H1 (cell line): ENCODE data around the gene CDH2. TPM values are rescaled to one million over a fixed set of nuclear protein-coding genes. Genes with fewer than 3 reads are reported as not detected.

Source experiments
- CHD1 ChIP-seq: IDR thresholded peaks from 2 replicates; pipeline ENCODE4 v1.6.1; 2012; ENCODE audit warnings: low read depth, low read length, improper control_type of control experiment
- CHD2 ChIP-seq: IDR thresholded peaks from 2 replicates; pipeline ENCODE4 v1.6.1; 2012; ENCODE audit warnings: low read length, improper control_type of control experiment
- CREB1 ChIP-seq: IDR thresholded peaks from 2 replicates; pipeline ENCODE4 v1.6.1; 2012; ENCODE audit warnings: inconsistent platforms
- GTF2F1 ChIP-seq: IDR thresholded peaks from 2 replicates; pipeline ENCODE4 v1.6.1; 2012; ENCODE audit warnings: low read depth, low read length, improper control_type of control experiment, borderline replicate concordance
- JUND ChIP-seq: IDR thresholded peaks from 2 replicates; pipeline ENCODE4 v1.6.1; 2011; ENCODE audit warnings: mild to moderate bottlenecking, improper control_type of control experiment, low read length
- KDM5A ChIP-seq: fragments of 200-600 bp; IDR thresholded peaks from 2 replicates; pipeline ENCODE4 v1.7.1; 2012; ENCODE audit warnings: mild to moderate bottlenecking, low read length, inconsistent platforms, mixed read lengths
- NANOG ChIP-seq: IDR thresholded peaks from 2 replicates; pipeline ENCODE4 v1.6.1; 2011; ENCODE audit warnings: low read length, low read depth, mild to moderate bottlenecking, inconsistent platforms; ENCODE audit not compliant: insufficient read depth, poor library complexity, severe bottlenecking
- NRF1 ChIP-seq: IDR thresholded peaks from 2 replicates; pipeline ENCODE4 v1.6.1; 2011; ENCODE audit warnings: mild to moderate bottlenecking, low read depth, low read length, improper control_type of control experiment
- POU5F1 ChIP-seq: IDR thresholded peaks from 2 replicates; pipeline ENCODE4 v1.6.1; 2011; ENCODE audit warnings: low read depth, mild to moderate bottlenecking, low read length, moderate library complexity
- SIX5 ChIP-seq: IDR thresholded peaks from 2 replicates; pipeline ENCODE4 v1.6.1; 2011; ENCODE audit warnings: mild to moderate bottlenecking, low read depth, low read length
- polyA plus RNA-seq, 7 experiments: library from polyadenylated mRNA; depleted of rRNA in 3 of 7; stranded (reverse) in 5 of 7; unstranded in 2 of 7; fragments of >200 nt in 5 of 7; fragments of 200-250 nt in 2 of 7; gene quantifications; 1 replicate in 5 of 7; 2 replicates in 1 of 7; 4 replicates in 1 of 7; pipeline versions ENCODE4 v1.2.1 to v1.2.3, GENCODE V29; 2011 to 2013; ENCODE audit warnings: missing spikeins in 2 of 7, mixed read lengths in 2 of 7
- total RNA-seq: library from RNA; stranded (reverse); fragmentation: NEBNext Ultra II Directional; extraction: Animal tissue kit (Norgen Biotek cat#: 25700); gene quantifications from 2 replicates; pipeline ENCODE4 v1.2.1, GENCODE V29; 2021
- TF ChIP-seq, protein P1 (sequence below): fragments of 300-600 bp; sonication (generic); IDR thresholded peaks from 2 replicates; pipeline ENCODE4 v1.7.1; 2012; ENCODE audit warnings: low read length, moderate library complexity, mild to moderate bottlenecking, inconsistent platforms; ENCODE audit not compliant: insufficient replicate concordance
- TF ChIP-seq, protein P2 (sequence below): IDR thresholded peaks from 2 replicates; pipeline ENCODE4 v1.6.1; 2011; ENCODE audit warnings: low read length, improper control_type of control experiment

Gene CDH2
- total and polyA plus RNA-seq, 2 of the 8 experiments (the other 6 are each of a cell fraction or from before 2014, with no cell fraction given) = 15.0 to 56.5 TPM

DNA sequence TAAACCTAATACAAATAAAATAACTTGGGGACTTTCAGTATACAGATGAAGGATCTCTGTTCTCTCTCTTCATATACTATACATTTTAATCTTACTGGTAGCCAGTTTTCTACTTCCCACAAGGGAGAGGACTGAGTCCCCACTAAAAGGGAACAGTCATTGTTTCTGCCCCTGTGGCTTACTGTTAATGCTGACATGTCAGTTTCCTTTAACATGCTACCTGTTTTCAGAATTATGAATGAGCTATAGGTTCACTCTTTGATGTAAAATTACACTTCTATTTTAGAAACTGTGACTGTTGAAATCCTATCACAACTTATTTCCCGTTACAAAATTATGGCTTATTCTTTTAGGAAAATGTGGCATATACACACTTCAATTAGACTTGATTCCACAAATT is 207.7 kb downstream of the CDH2 start (continued):
- TF ChIP-seq, protein P1, sequence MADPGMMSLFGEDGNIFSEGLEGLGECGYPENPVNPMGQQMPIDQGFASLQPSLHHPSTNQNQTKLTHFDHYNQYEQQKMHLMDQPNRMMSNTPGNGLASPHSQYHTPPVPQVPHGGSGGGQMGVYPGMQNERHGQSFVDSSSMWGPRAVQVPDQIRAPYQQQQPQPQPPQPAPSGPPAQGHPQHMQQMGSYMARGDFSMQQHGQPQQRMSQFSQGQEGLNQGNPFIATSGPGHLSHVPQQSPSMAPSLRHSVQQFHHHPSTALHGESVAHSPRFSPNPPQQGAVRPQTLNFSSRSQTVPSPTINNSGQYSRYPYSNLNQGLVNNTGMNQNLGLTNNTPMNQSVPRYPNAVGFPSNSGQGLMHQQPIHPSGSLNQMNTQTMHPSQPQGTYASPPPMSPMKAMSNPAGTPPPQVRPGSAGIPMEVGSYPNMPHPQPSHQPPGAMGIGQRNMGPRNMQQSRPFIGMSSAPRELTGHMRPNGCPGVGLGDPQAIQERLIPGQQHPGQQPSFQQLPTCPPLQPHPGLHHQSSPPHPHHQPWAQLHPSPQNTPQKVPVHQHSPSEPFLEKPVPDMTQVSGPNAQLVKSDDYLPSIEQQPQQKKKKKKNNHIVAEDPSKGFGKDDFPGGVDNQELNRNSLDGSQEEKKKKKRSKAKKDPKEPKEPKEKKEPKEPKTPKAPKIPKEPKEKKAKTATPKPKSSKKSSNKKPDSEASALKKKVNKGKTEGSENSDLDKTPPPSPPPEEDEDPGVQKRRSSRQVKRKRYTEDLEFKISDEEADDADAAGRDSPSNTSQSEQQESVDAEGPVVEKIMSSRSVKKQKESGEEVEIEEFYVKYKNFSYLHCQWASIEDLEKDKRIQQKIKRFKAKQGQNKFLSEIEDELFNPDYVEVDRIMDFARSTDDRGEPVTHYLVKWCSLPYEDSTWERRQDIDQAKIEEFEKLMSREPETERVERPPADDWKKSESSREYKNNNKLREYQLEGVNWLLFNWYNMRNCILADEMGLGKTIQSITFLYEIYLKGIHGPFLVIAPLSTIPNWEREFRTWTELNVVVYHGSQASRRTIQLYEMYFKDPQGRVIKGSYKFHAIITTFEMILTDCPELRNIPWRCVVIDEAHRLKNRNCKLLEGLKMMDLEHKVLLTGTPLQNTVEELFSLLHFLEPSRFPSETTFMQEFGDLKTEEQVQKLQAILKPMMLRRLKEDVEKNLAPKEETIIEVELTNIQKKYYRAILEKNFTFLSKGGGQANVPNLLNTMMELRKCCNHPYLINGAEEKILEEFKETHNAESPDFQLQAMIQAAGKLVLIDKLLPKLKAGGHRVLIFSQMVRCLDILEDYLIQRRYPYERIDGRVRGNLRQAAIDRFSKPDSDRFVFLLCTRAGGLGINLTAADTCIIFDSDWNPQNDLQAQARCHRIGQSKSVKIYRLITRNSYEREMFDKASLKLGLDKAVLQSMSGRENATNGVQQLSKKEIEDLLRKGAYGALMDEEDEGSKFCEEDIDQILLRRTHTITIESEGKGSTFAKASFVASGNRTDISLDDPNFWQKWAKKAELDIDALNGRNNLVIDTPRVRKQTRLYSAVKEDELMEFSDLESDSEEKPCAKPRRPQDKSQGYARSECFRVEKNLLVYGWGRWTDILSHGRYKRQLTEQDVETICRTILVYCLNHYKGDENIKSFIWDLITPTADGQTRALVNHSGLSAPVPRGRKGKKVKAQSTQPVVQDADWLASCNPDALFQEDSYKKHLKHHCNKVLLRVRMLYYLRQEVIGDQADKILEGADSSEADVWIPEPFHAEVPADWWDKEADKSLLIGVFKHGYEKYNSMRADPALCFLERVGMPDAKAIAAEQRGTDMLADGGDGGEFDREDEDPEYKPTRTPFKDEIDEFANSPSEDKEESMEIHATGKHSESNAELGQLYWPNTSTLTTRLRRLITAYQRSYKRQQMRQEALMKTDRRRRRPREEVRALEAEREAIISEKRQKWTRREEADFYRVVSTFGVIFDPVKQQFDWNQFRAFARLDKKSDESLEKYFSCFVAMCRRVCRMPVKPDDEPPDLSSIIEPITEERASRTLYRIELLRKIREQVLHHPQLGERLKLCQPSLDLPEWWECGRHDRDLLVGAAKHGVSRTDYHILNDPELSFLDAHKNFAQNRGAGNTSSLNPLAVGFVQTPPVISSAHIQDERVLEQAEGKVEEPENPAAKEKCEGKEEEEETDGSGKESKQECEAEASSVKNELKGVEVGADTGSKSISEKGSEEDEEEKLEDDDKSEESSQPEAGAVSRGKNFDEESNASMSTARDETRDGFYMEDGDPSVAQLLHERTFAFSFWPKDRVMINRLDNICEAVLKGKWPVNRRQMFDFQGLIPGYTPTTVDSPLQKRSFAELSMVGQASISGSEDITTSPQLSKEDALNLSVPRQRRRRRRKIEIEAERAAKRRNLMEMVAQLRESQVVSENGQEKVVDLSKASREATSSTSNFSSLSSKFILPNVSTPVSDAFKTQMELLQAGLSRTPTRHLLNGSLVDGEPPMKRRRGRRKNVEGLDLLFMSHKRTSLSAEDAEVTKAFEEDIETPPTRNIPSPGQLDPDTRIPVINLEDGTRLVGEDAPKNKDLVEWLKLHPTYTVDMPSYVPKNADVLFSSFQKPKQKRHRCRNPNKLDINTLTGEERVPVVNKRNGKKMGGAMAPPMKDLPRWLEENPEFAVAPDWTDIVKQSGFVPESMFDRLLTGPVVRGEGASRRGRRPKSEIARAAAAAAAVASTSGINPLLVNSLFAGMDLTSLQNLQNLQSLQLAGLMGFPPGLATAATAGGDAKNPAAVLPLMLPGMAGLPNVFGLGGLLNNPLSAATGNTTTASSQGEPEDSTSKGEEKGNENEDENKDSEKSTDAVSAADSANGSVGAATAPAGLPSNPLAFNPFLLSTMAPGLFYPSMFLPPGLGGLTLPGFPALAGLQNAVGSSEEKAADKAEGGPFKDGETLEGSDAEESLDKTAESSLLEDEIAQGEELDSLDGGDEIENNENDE = no peak
- TF ChIP-seq KDM5A (no peak), NRF1 (no peak), SIX5 (no peak), NANOG (no peak), CREB1 (no peak), POU5F1 (no peak), CHD1 (no peak), GTF2F1 (no peak), CHD2 (no peak), JUND (no peak)
- TF ChIP-seq, protein P2, sequence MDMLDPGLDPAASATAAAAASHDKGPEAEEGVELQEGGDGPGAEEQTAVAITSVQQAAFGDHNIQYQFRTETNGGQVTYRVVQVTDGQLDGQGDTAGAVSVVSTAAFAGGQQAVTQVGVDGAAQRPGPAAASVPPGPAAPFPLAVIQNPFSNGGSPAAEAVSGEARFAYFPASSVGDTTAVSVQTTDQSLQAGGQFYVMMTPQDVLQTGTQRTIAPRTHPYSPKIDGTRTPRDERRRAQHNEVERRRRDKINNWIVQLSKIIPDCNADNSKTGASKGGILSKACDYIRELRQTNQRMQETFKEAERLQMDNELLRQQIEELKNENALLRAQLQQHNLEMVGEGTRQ = no peak
